PC-3 (cell line): ENCODE results near the gene SLC24A3. TPM values are rescaled to one million over a fixed set of nuclear protein-coding genes. Genes with fewer than 3 reads are reported as not detected.

Source experiments
- ATAC-seq: fragments of 200-7000 bp; cut with Tn5 transposase; 2 replicates; pipeline ENCODE4 v1.9.1; 2020; ENCODE audit warnings: mild to moderate bottlenecking, moderate library complexity
- BruUV-seq: library from RNA; stranded (reverse); fragments of 400-500 nt; replicated peaks from 2 replicates; lab custom pipeline; 2021; lab: Mats Ljungman, UMichigan
- CTCF ChIA-PET: fragments of 300-600 bp; sonication (Branson Sonifier 250); formaldehyde crosslinking; loops from one replicate; lab custom pipeline; 2022; ENCODE audit warnings: antibody characterized with exemption; lab: Charles Lee
- POLR2A ChIA-PET: fragments of 300-600 bp; sonication (Branson Sonifier 250); formaldehyde crosslinking; loops from one replicate; lab custom pipeline; 2022; ENCODE audit warnings: antibody characterized with exemption; ENCODE audit not compliant: unreplicated experiment; lab: Charles Lee
- DNase-seq: peaks from one replicate; pipeline ENCODE4 v3.0.0-alpha.2; 2015
- H2AFZ ChIP-seq: fragments of 300-600 bp; sonication (generic); 2 replicates; pipeline ENCODE4 v1.6.0; 2016; ENCODE audit warnings: antibody characterized with exemption, low read length
- H3F3A ChIP-seq: fragments of 300-600 bp; sonication (generic); one replicate; pipeline ENCODE4 v1.6.0; 2017; ENCODE audit warnings: antibody characterized with exemption, low read length, control low read depth, mild to moderate bottlenecking; ENCODE audit not compliant: unreplicated experiment
- H3K27ac ChIP-seq: fragments of 300-600 bp; sonication (generic); 2 replicates; pipeline ENCODE4 v1.5.1; 2016; ENCODE audit warnings: mild to moderate bottlenecking, low read length
- H3K27me3 ChIP-seq: fragments of 300-600 bp; sonication (generic); 2 replicates; pipeline ENCODE4 v1.6.1; 2016; ENCODE audit warnings: low read length, mixed read lengths
- H3K36me3 ChIP-seq: fragments of 300-600 bp; sonication (generic); 2 replicates; pipeline ENCODE4 v1.6.1; 2016; ENCODE audit warnings: low read depth, mixed run types, low read length, mixed read lengths
- H3K4me1 ChIP-seq: fragments of 300-600 bp; sonication (generic); 2 replicates; pipeline ENCODE4 v1.5.1; 2016; ENCODE audit warnings: low read length; ENCODE audit not compliant: insufficient read depth
- H3K4me2 ChIP-seq: fragments of 300-600 bp; sonication (generic); 2 replicates; pipeline ENCODE4 v1.6.0; 2016; ENCODE audit warnings: low read length
- H3K4me3 ChIP-seq: fragments of 300-600 bp; sonication (generic); 2 replicates; pipeline ENCODE4 v1.5.1; 2016; ENCODE audit warnings: mild to moderate bottlenecking, low read length, mixed read lengths
- H3K79me2 ChIP-seq: fragments of 300-600 bp; sonication (generic); 2 replicates; pipeline ENCODE4 v1.6.1; 2017; ENCODE audit warnings: low read length, mixed read lengths
- H3K9ac ChIP-seq: fragments of 300-600 bp; sonication (generic); 2 replicates; pipeline ENCODE4 v1.6.0; 2016; ENCODE audit warnings: mild to moderate bottlenecking, low read length
- H3K9me2 ChIP-seq: fragments of 300-600 bp; sonication (generic); replicated peaks from 2 replicates; pipeline ENCODE4 v1.6.1; 2016; ENCODE audit warnings: mixed run types, low read length, mixed read lengths
- H3K9me3 ChIP-seq: fragments of 300-600 bp; sonication (generic); 2 replicates; pipeline ENCODE4 v1.6.1; 2016; ENCODE audit warnings: low read length, mixed read lengths
- H4K20me1 ChIP-seq: fragments of 300-600 bp; sonication (generic); 2 replicates; pipeline ENCODE4 v1.6.1; 2016; ENCODE audit warnings: low read length, mixed read lengths
- EZH2 ChIP-seq: fragments of 300-600 bp; sonication (generic); IDR thresholded peaks from one replicate; pipeline ENCODE4 v1.6.1; 2017; ENCODE audit warnings: antibody characterized with exemption, mild to moderate bottlenecking, low read length; ENCODE audit not compliant: unreplicated experiment
- EZH2phosphoT487 ChIP-seq: fragments of 300-600 bp; sonication (generic); IDR thresholded peaks from 2 replicates; pipeline ENCODE4 v1.6.1; 2018; ENCODE audit warnings: mild to moderate bottlenecking, antibody characterized with exemption, low read length, borderline replicate concordance
- intact Hi-C: fragments of 100-400 bp; cut with micrococcal nuclease; formaldehyde crosslinking; loops from 2 replicates; pipeline ENCODE4 v1.9.0; 2023
- total RNA-seq: library from RNA; depleted of rRNA; stranded (reverse); fragments of >200 nt; gene quantifications from 2 replicates; pipeline ENCODE4 v1.2.3, GENCODE V29; 2014
- TF ChIP-seq, protein P1 (sequence below): fragments of 300-600 bp; sonication (generic); conservative IDR thresholded peaks from 2 replicates; pipeline ENCODE4 v1.5.1; 2017; ENCODE audit warnings: antibody characterized with exemption, low read depth, mild to moderate bottlenecking, low read length

SLC24A3 gene
- total RNA-seq, 1 experiment from 2014 or later: 0.11 TPM

DNA sequence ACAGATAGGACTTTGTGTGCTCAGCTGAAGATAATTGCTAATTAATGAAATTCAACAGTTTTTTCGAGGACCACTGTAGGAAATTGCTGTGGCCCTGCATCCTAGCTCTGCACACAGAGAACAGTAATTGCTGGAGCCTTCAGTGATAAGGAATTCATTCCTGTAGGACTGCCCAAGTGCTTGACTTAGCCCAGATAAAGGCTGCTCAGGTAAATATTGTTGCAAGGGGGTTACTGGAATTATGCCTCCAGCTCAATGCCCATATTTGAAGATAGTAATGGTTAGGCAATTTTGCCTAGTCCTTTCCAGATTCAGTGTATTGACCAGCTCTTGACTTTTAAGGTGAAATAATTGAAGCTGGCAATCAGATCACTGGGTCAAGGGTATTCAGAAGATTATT, 122.9 kb downstream of the SLC24A3 start:
- H3K27me3 ChIP-seq: peaks cover 55% of the 10 kb centered on the region
- no peaks in the 10 kb centered on the region for H3F3A ChIP-seq
- H3K27ac ChIP-seq: no peak overlapping the region
- no peaks in the 10 kb centered on the region for H3K9me2 ChIP-seq
- no peaks in the 10 kb centered on the region for H3K79me2 ChIP-seq
- ChIA-PET POLR2A (no interaction called here), CTCF (no interaction called here)
- H2AFZ ChIP-seq: no peak overlapping the region
- H4K20me1 ChIP-seq: no peaks in the 10 kb centered on the region
- intact Hi-C loops: no loop called here
- no TSS peak for BruUV-seq
- H3K9ac ChIP-seq: no peak overlapping the region
- H3K9me3 ChIP-seq: no peaks in the 10 kb centered on the region
- no peak overlapping the region for H3K4me3 ChIP-seq
- H3K36me3 ChIP-seq: no peaks in the 10 kb centered on the region
- no peak overlapping the region for H3K4me2 ChIP-seq
- no peak for TF ChIP-seq EZH2
- no peak for TF ChIP-seq EZH2phosphoT487
- TF ChIP-seq, protein P1, sequence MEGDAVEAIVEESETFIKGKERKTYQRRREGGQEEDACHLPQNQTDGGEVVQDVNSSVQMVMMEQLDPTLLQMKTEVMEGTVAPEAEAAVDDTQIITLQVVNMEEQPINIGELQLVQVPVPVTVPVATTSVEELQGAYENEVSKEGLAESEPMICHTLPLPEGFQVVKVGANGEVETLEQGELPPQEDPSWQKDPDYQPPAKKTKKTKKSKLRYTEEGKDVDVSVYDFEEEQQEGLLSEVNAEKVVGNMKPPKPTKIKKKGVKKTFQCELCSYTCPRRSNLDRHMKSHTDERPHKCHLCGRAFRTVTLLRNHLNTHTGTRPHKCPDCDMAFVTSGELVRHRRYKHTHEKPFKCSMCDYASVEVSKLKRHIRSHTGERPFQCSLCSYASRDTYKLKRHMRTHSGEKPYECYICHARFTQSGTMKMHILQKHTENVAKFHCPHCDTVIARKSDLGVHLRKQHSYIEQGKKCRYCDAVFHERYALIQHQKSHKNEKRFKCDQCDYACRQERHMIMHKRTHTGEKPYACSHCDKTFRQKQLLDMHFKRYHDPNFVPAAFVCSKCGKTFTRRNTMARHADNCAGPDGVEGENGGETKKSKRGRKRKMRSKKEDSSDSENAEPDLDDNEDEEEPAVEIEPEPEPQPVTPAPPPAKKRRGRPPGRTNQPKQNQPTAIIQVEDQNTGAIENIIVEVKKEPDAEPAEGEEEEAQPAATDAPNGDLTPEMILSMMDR: no peak
- no peak for DNase-seq
- no peaks in the 10 kb centered on the region for H3K4me1 ChIP-seq
- no peak for ATAC-seq

DNA sequence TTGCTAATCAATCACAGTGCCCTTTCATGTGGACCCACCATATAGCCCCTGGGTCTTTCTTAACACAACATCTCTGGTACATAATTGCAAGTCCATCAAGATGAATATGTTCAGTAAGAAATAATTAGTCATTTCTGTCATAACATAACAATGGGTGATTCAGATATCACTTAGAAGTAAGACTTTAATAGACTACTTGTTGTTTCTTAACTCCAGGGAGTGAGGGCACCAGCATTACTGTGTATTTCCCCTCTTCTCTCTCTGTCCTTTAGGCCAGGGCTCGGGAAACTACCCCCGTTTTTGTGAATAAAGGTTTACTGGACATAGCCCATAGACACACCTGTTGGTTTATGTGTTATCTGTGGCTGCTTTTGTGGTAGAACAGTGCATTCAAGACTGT, 123.5 kb downstream of the SLC24A3 start:
- H3K9ac ChIP-seq: no peak overlapping the region
- no peaks in the 10 kb centered on the region for H3K9me2 ChIP-seq
- TF ChIP-seq, protein P1: no peak
- TF ChIP-seq EZH2phosphoT487: no peak
- TF ChIP-seq EZH2: no peak
- H3K36me3 ChIP-seq: no peaks in the 10 kb centered on the region
- ChIA-PET CTCF (no interaction called here), POLR2A (no interaction called here)
- no TSS peak for BruUV-seq
- no peak overlapping the region for H3K4me2 ChIP-seq
- no peaks in the 10 kb centered on the region for H4K20me1 ChIP-seq
- peaks cover 55% of the 10 kb centered on the region for H3K27me3 ChIP-seq
- H3K9me3 ChIP-seq: no peaks in the 10 kb centered on the region
- DNase-seq (no peak), ATAC-seq (no peak)
- H3K4me3 ChIP-seq: no peak overlapping the region
- intact Hi-C loops: no loop called here
- no peaks in the 10 kb centered on the region for H3K79me2 ChIP-seq
- no peak overlapping the region for H2AFZ ChIP-seq
- H3F3A ChIP-seq: no peaks in the 10 kb centered on the region
- no peaks in the 10 kb centered on the region for H3K4me1 ChIP-seq
- no peak overlapping the region for H3K27ac ChIP-seq

DNA sequence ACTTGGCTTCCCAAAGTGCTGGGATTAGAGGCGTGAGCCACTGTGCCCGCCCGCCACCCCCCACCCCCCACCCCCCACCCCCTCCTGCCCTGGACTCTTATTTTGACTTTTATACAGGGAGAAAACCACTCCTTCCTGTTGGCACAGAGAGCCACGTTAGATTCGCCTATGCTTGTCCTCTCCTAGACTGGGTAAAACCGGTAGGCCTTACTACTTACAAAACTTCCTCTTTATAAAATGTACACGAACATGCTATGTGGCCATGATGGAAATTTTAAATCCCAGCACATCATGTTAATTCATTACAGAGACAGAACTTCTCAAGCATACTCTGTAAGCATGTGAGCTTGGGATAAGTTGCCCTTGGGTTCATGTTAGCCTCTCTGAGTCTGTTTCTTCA, 124.2 kb downstream of the SLC24A3 start:
- no peaks in the 10 kb centered on the region for H3K9me2 ChIP-seq
- H3K9ac ChIP-seq: no peak overlapping the region
- H4K20me1 ChIP-seq: no peaks in the 10 kb centered on the region
- ChIA-PET POLR2A (no interaction called here), CTCF (no interaction called here)
- no peaks in the 10 kb centered on the region for H3F3A ChIP-seq
- no peak overlapping the region for H3K27ac ChIP-seq
- H3K27me3 ChIP-seq: peaks cover 54% of the 10 kb centered on the region
- no TSS peak for BruUV-seq
- intact Hi-C loops: no loop called here
- ATAC-seq (no peak), DNase-seq (no peak)
- H3K79me2 ChIP-seq: no peaks in the 10 kb centered on the region
- no peak overlapping the region for H3K4me3 ChIP-seq
- H3K36me3 ChIP-seq: no peaks in the 10 kb centered on the region
- TF ChIP-seq EZH2phosphoT487 (no peak), EZH2 (no peak)
- TF ChIP-seq, protein P1: no peak
- H2AFZ ChIP-seq: no peak overlapping the region
- H3K4me2 ChIP-seq: no peak overlapping the region
- no peaks in the 10 kb centered on the region for H3K4me1 ChIP-seq
- H3K9me3 ChIP-seq: no peaks in the 10 kb centered on the region
